ENCODE data around the gene TMEM150C.

GRCh38 chr4:82561786-82562563 lies at the start of gene TMEM150C:
- TF ChIP-seq CTCF (conservative IDR thresholded peaks at IDR 0.05; ENCODE audit: low read length) = no peak
- no peak for TF ChIP-seq EZH2phosphoT487 (IDR thresholded peaks at IDR 0.05; ENCODE audit: borderline replicate concordance)

All from Loucy (cell line).